Measurements from ENCODE around the gene LARGE1.

- TF ChIP-seq MAX (IDR thresholded peaks at IDR 0.05) (no peak), TCF12 (IDR thresholded peaks at IDR 0.05; ENCODE audit: low read depth) (no peak), RAD21 (IDR thresholded peaks at IDR 0.05; ENCODE audit: low read depth) (no peak), FOXM1 (IDR thresholded peaks at IDR 0.05; ENCODE audit: borderline replicate concordance, low read depth) (no peak), TEAD4 (IDR thresholded peaks at IDR 0.05) (no peak), EGR1 (IDR thresholded peaks at IDR 0.05) (no peak), TAF1 (IDR thresholded peaks at IDR 0.05; ENCODE audit: low read depth) (no peak), EP300 (IDR thresholded peaks at IDR 0.05; ENCODE audit: borderline replicate concordance) (no peak), YY1 (IDR thresholded peaks at IDR 0.05; ENCODE audit: low read depth) (no peak), CEBPB (IDR thresholded peaks at IDR 0.05) (no peak)
- TF ChIP-seq, protein P1, sequence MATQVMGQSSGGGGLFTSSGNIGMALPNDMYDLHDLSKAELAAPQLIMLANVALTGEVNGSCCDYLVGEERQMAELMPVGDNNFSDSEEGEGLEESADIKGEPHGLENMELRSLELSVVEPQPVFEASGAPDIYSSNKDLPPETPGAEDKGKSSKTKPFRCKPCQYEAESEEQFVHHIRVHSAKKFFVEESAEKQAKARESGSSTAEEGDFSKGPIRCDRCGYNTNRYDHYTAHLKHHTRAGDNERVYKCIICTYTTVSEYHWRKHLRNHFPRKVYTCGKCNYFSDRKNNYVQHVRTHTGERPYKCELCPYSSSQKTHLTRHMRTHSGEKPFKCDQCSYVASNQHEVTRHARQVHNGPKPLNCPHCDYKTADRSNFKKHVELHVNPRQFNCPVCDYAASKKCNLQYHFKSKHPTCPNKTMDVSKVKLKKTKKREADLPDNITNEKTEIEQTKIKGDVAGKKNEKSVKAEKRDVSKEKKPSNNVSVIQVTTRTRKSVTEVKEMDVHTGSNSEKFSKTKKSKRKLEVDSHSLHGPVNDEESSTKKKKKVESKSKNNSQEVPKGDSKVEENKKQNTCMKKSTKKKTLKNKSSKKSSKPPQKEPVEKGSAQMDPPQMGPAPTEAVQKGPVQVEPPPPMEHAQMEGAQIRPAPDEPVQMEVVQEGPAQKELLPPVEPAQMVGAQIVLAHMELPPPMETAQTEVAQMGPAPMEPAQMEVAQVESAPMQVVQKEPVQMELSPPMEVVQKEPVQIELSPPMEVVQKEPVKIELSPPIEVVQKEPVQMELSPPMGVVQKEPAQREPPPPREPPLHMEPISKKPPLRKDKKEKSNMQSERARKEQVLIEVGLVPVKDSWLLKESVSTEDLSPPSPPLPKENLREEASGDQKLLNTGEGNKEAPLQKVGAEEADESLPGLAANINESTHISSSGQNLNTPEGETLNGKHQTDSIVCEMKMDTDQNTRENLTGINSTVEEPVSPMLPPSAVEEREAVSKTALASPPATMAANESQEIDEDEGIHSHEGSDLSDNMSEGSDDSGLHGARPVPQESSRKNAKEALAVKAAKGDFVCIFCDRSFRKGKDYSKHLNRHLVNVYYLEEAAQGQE (IDR thresholded peaks at IDR 0.05; ENCODE audit: low read depth), result no peak
Measured at GRCh38 chr22:33879796-33880195, 40.5 kb downstream of the LARGE1 start.
